ENCODE data around the gene SHISA9.

SHISA9 gene

DNA sequence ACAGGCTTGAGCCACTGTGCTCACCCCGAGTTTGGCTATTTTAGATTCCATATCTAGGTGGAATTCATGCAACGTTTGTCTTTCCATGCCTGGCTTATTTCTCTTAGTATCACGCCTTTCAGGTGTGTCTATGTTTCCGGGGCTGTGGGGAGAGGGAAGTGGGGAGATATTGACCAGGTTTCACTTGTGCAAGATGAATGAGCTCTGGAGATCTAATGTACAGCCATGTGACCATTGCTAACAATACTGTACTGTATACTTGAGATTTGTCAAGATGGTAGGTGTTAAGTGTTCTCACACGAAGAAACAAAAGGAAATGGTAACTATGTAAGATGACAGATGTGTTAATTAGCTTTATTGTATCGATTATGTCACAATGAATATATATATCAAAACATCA lies 199.6 kb downstream of the SHISA9 start:
- Histone ChIP-seq H2AFZ (ENCODE audit: low read depth) (no peak overlapping the region), H3K4me2 (no peak overlapping the region), H3K27me3 (ENCODE audit: insufficient read depth, low read depth) (no peaks in the 10 kb centered on the region), H3K9ac (no peak overlapping the region), H3K4me3 (IDR thresholded peaks at IDR 0.05; ENCODE audit: insufficient read depth, low read depth, low read length) (no peak overlapping the region), H4K20me1 (ENCODE audit: insufficient read depth) (no peaks in the 10 kb centered on the region), H3K27ac (no peak overlapping the region), H3K79me2 (ENCODE audit: insufficient read depth, low read depth) (no peaks in the 10 kb centered on the region), H3K36me3 (ENCODE audit: insufficient read depth) (no peaks in the 10 kb centered on the region), H3K4me1 (ENCODE audit: low read depth, poor library complexity, severe bottlenecking) (no peaks in the 10 kb centered on the region)
- TF ChIP-seq CTCF (conservative IDR thresholded peaks at IDR 0.05; ENCODE audit: low read depth, low read length), result no peak

- Histone ChIP-seq H3K4me1 (ENCODE audit: low read depth, poor library complexity, severe bottlenecking) (no peaks in the 10 kb centered on the region), H3K79me2 (ENCODE audit: insufficient read depth, low read depth) (no peaks in the 10 kb centered on the region), H2AFZ (ENCODE audit: low read depth) (no peak overlapping the region), H3K4me3 (IDR thresholded peaks at IDR 0.05; ENCODE audit: insufficient read depth, low read depth, low read length) (no peak overlapping the region), H4K20me1 (ENCODE audit: insufficient read depth) (no peaks in the 10 kb centered on the region), H3K27me3 (ENCODE audit: insufficient read depth, low read depth) (no peaks in the 10 kb centered on the region), H3K9ac (no peak overlapping the region), H3K4me2 (no peak overlapping the region), H3K27ac (no peak overlapping the region), H3K36me3 (ENCODE audit: insufficient read depth) (no peaks in the 10 kb centered on the region)
- no peak for TF ChIP-seq CTCF (conservative IDR thresholded peaks at IDR 0.05; ENCODE audit: low read depth, low read length)
Observed at GRCh38 chr16:13101828-13102227, 200.4 kb downstream of the SHISA9 start.

DNA sequence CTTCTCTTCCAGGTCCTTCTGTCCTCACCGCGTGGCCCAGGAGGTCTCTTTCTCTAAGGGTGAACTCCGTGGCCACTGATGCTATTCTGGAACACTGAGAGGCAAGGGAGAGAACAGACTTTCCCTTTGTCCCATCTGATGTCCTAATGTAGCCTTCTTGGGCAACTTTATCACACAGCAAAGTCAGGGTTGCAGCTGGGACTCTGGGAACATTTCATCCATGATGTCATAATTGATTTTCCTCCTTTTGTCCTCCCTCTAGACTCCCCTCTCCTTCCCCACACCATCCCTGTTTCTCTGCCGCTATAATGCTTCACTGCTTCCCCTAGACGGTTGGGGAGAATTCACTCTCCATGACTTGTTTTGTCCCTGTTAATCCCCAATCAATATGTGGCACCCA lies 201.0 kb downstream of the SHISA9 start:
- H3K4me3 ChIP-seq (IDR thresholded peaks at IDR 0.05; ENCODE audit: insufficient read depth, low read depth, low read length), result no peak overlapping the region
- no peak overlapping the region for H2AFZ ChIP-seq (ENCODE audit: low read depth)
- H3K27ac ChIP-seq, result no peak overlapping the region
- H3K27me3 ChIP-seq (ENCODE audit: insufficient read depth, low read depth), result no peaks in the 10 kb centered on the region
- H3K36me3 ChIP-seq (ENCODE audit: insufficient read depth), result no peaks in the 10 kb centered on the region
- H3K9ac ChIP-seq, result no peak overlapping the region
- H3K79me2 ChIP-seq (ENCODE audit: insufficient read depth, low read depth), result no peaks in the 10 kb centered on the region
- no peak for TF ChIP-seq CTCF (conservative IDR thresholded peaks at IDR 0.05; ENCODE audit: low read depth, low read length)
- H3K4me2 ChIP-seq, result no peak overlapping the region
- no peaks in the 10 kb centered on the region for H3K4me1 ChIP-seq (ENCODE audit: low read depth, poor library complexity, severe bottlenecking)
- no peaks in the 10 kb centered on the region for H4K20me1 ChIP-seq (ENCODE audit: insufficient read depth)

DNA sequence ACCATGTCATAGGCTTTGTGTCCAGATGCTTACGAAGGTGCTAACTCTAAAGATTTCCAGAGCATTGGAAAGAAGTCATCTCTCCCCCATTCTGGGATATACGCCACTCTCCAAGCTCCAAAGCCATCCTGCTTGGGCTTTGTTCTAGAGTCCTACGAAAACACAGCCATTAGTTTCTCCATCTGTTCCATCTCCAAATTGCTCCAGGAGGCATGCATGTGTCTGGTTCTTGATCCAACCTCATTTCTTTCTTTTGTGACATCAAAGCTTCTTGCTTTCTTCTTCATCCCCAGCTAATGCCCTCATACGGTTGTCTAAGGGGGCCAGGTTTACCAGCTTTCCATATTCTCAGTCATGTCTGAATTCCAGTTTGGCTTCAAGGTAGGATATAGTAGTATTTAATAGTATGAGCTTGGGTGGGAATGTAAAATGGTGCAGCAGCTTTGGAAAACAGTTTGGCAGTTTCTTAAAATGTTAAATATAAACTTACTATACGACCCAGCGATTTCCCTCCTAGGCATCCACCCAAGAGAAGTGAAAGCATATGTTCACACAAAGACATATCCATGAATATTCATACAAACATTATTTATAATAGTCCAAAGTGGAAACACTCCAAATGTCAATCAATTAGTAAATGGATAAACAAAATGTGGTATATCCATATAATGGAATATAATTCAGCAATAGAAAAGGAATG lies 202.6 kb downstream of the SHISA9 start:
- H3K4me1 ChIP-seq (ENCODE audit: low read depth, poor library complexity, severe bottlenecking), result no peaks in the 10 kb centered on the region
- H3K4me3 ChIP-seq (IDR thresholded peaks at IDR 0.05; ENCODE audit: insufficient read depth, low read depth, low read length), result no peak overlapping the region
- H3K9ac ChIP-seq, result no peak overlapping the region
- no peak overlapping the region for H2AFZ ChIP-seq (ENCODE audit: low read depth)
- H3K27ac ChIP-seq, result no peak overlapping the region
- H4K20me1 ChIP-seq (ENCODE audit: insufficient read depth), result no peaks in the 10 kb centered on the region
- H3K4me2 ChIP-seq, result no peak overlapping the region
- TF ChIP-seq CTCF (conservative IDR thresholded peaks at IDR 0.05; ENCODE audit: low read depth, low read length), result no peak
- H3K27me3 ChIP-seq (ENCODE audit: insufficient read depth, low read depth), result no peaks in the 10 kb centered on the region
- no peaks in the 10 kb centered on the region for H3K79me2 ChIP-seq (ENCODE audit: insufficient read depth, low read depth)
- no peaks in the 10 kb centered on the region for H3K36me3 ChIP-seq (ENCODE audit: insufficient read depth)
